IMR-90 (cell line): ENCODE measurements around the gene TFEB. TPM values are rescaled to one million over a fixed set of nuclear protein-coding genes. Genes with fewer than 3 reads are reported as not detected.
A peak's percentile ranks its signal among the peaks of the same experiment; 100 is the strongest.

Source experiments
- ATAC-seq: fragments of 200-7000 bp; cut with Tn5 transposase; 2 replicates; pipeline ENCODE4 v1.9.1; 2020; ENCODE audit warnings: low read depth, mild to moderate bottlenecking, moderate library complexity
- BruUV-seq: library from RNA; stranded (reverse); fragments of 400-500 nt; replicated peaks from 2 replicates; lab custom pipeline; 2021; lab: Mats Ljungman, UMichigan
- CTCF ChIA-PET: fragments of 300-600 bp; formaldehyde crosslinking; extraction: SDS; loops from one replicate; lab custom pipeline; 2021; ENCODE audit warnings: antibody characterized with exemption; lab: Yijun Ruan, JAX
- POLR2A ChIA-PET: fragments of 300-600 bp; sonication (Branson Sonifier 250); formaldehyde crosslinking; loops from one replicate; lab custom pipeline; 2022; ENCODE audit warnings: antibody characterized with exemption; ENCODE audit not compliant: unreplicated experiment; lab: Charles Lee
- DNase-seq: peaks from one replicate; pipeline ENCODE4 v3.0.0; 2013
- H2AFZ ChIP-seq: replicated peaks from 2 replicates; pipeline ENCODE3; 2013; ENCODE audit warnings: low read length, mild to moderate bottlenecking; ENCODE audit not compliant: poor library complexity
- H2AK5ac ChIP-seq: 2 replicates; pipeline ENCODE4 v1.6.1; 2013; ENCODE audit warnings: low read depth, low read length, inconsistent platforms
- H2AK9ac ChIP-seq: replicated peaks from 2 replicates; pipeline ENCODE3; 2013; ENCODE audit warnings: mild to moderate bottlenecking, low read depth, low read length, moderate library complexity; ENCODE audit not compliant: poor library complexity
- H2BK120ac ChIP-seq: 2 replicates; pipeline ENCODE4 v1.6.1; 2013; ENCODE audit warnings: low read depth, low read length, inconsistent platforms
- H2BK15ac ChIP-seq: 3 replicates; pipeline ENCODE4 v1.6.1; 2013; ENCODE audit warnings: low read depth, low read length, inconsistent platforms
- H2BK20ac ChIP-seq: 2 replicates; pipeline ENCODE4 v1.6.1; 2013; ENCODE audit warnings: low read depth, mild to moderate bottlenecking, inconsistent platforms, low read length, moderate library complexity
- H2BK5ac ChIP-seq: 2 replicates; pipeline ENCODE4 v1.6.1; 2013; ENCODE audit warnings: mild to moderate bottlenecking, low read depth, low read length, inconsistent platforms; ENCODE audit not compliant: poor library complexity, severe bottlenecking
- H3K14ac ChIP-seq: replicated peaks from 2 replicates; pipeline ENCODE4 v1.6.1; 2013; ENCODE audit warnings: low read depth, low read length, inconsistent platforms
- H3K18ac ChIP-seq: 2 replicates; pipeline ENCODE4 v1.6.1; 2013; ENCODE audit warnings: low read depth, low read length, control low read depth
- H3K23ac ChIP-seq: 2 replicates; pipeline ENCODE4 v1.6.1; 2013; ENCODE audit warnings: low read depth, low read length, inconsistent platforms
- H3K27ac ChIP-seq: 2 replicates; pipeline ENCODE4 v1.5.1; 2013; ENCODE audit warnings: mild to moderate bottlenecking, control low read depth, low read length; ENCODE audit not compliant: insufficient read depth
- H3K27me3 ChIP-seq: 2 replicates; pipeline ENCODE4 v1.6.1; 2013; ENCODE audit warnings: low read length; ENCODE audit not compliant: control insufficient read depth, insufficient read depth
- H3K36me3 ChIP-seq: 2 replicates; pipeline ENCODE4 v1.6.1; 2013; ENCODE audit warnings: low read length, mixed read lengths; ENCODE audit not compliant: control insufficient read depth, insufficient read depth
- H3K4ac ChIP-seq: 2 replicates; pipeline ENCODE4 v1.6.1; 2013; ENCODE audit warnings: low read depth, low read length, inconsistent platforms
- H3K4me1 ChIP-seq: 2 replicates; pipeline ENCODE4 v1.6.1; 2013; ENCODE audit warnings: low read length, mixed read lengths; ENCODE audit not compliant: control insufficient read depth, insufficient read depth
- H3K4me2 ChIP-seq: 2 replicates; pipeline ENCODE4 v1.6.1; 2013; ENCODE audit warnings: low read depth, mild to moderate bottlenecking, control low read depth, low read length, moderate library complexity
- H3K4me3 ChIP-seq: 2 replicates; pipeline ENCODE4 v1.5.1; 2013; ENCODE audit warnings: low read depth, mild to moderate bottlenecking, control low read depth, low read length, moderate library complexity; ENCODE audit not compliant: insufficient read depth
- H3K56ac ChIP-seq: 2 replicates; pipeline ENCODE4 v1.6.1; 2013; ENCODE audit warnings: low read length, inconsistent platforms; ENCODE audit not compliant: insufficient read depth; ENCODE audit errors: extremely low read depth
- H3K79me1 ChIP-seq, 2 experiments: 2 replicates each; pipeline ENCODE4 v1.6.1; 2013; ENCODE audit warnings: low read length in 2 of 2, inconsistent platforms in 1 of 2, low read depth in 1 of 2
- H3K9ac ChIP-seq: 2 replicates; pipeline ENCODE4 v1.6.1; 2013; ENCODE audit warnings: low read depth, low read length, control low read depth
- H3K9me1 ChIP-seq: 2 replicates; pipeline ENCODE4 v1.6.1; 2013; ENCODE audit warnings: low read length, inconsistent platforms; ENCODE audit not compliant: insufficient read depth
- H3K9me3 ChIP-seq: 2 replicates; pipeline ENCODE4 v1.6.1; 2013; ENCODE audit warnings: low read length; ENCODE audit not compliant: control insufficient read depth, insufficient read depth
- H4K20me1 ChIP-seq: 2 replicates; pipeline ENCODE4 v1.6.1; 2013; ENCODE audit warnings: low read length, inconsistent platforms; ENCODE audit not compliant: insufficient read depth
- H4K5ac ChIP-seq: 2 replicates; pipeline ENCODE4 v1.6.1; 2013; ENCODE audit warnings: mild to moderate bottlenecking, low read depth, low read length, control low read depth
- H4K8ac ChIP-seq, 2 experiments: 2 replicates each; pipeline ENCODE4 v1.6.1; 2013; ENCODE audit warnings: low read depth in 2 of 2, low read length in 2 of 2, control low read depth in 1 of 2, inconsistent platforms in 1 of 2
- H4K91ac ChIP-seq: 2 replicates; pipeline ENCODE4 v1.6.1; 2013; ENCODE audit warnings: low read depth, low read length, inconsistent platforms; ENCODE audit not compliant: insufficient read depth
- CEBPB ChIP-seq: IDR thresholded peaks from 2 replicates; pipeline ENCODE4 v1.6.1; 2012; ENCODE audit warnings: low read depth, low read length, improper control_type of control experiment
- MAFK ChIP-seq: IDR thresholded peaks from 2 replicates; pipeline ENCODE4 v1.6.1; 2012; ENCODE audit warnings: low read depth, low read length, improper control_type of control experiment
- MAZ ChIP-seq: IDR thresholded peaks from 2 replicates; pipeline ENCODE4 v1.6.1; 2012; ENCODE audit warnings: low read depth, mild to moderate bottlenecking, low read length, improper control_type of control experiment, moderate library complexity, borderline replicate concordance
- MXI1 ChIP-seq: IDR thresholded peaks from 2 replicates; pipeline ENCODE4 v1.6.1; 2012; ENCODE audit warnings: low read depth, mild to moderate bottlenecking, low read length, moderate library complexity, borderline replicate concordance
- RCOR1 ChIP-seq: IDR thresholded peaks from 2 replicates; pipeline ENCODE4 v1.6.1; 2012; ENCODE audit warnings: mild to moderate bottlenecking, low read length, improper control_type of control experiment; ENCODE audit not compliant: insufficient replicate concordance
- SMC3 ChIP-seq: fragments of 150-350 bp; IDR thresholded peaks from 2 replicates; pipeline ENCODE4 v1.6.1; 2016; ENCODE audit warnings: low read depth, mild to moderate bottlenecking, antibody characterized with exemption, low read length, moderate library complexity
- WGBS, 2 experiments: methylation state at CpG; one replicate each; pipeline versions ENCODE4 v1.1.5 to v1.1.7; 2013; ENCODE audit warnings: missing lambda C conversion rate in 2 of 2; ENCODE audit not compliant: insufficient read length in 1 of 2; ENCODE audit errors: extremely low coverage in 2 of 2; 5-methylcytosine and 5-hydroxymethylcytosine counted together
- dilution Hi-C: fragments of 300-500 bp; cut with HindIII; formaldehyde crosslinking; loops from one replicate; pipeline ENCODE4 v1.14.3; 2018; ENCODE audit warnings: low sequenced_read_pairs; ENCODE audit not compliant: unreplicated experiment
- in situ Hi-C: fragments of 300-500 bp; cut with MboI; formaldehyde crosslinking; loops from 3 replicates; pipeline ENCODE4 v1.14.3; 2019; ENCODE audit warnings: low sequenced_read_pairs, inconsistent platforms, mixed read lengths
- intact Hi-C: fragments of 100-400 bp; cut with micrococcal nuclease; formaldehyde crosslinking; loops from 2 replicates; pipeline ENCODE4 v1.10.0; 2022
- polyA plus RNA-seq, 3 experiments: library from polyadenylated mRNA; depleted of rRNA; stranded (reverse); fragments of >200 nt; gene quantifications; 2 replicates each; pipeline ENCODE4 v1.2.3, GENCODE V29; 2012; ENCODE audit warnings: low replicate concordance in 1 of 3
- total RNA-seq: library from RNA; depleted of rRNA; stranded (reverse); fragments of >200 nt; gene quantifications from 2 replicates; pipeline ENCODE4 v1.2.3, GENCODE V29; 2012
- TF ChIP-seq, protein P1 (sequence below): fragments of 150-350 bp; IDR thresholded peaks from 2 replicates; pipeline ENCODE4 v1.6.1; 2016; ENCODE audit warnings: low read depth, mild to moderate bottlenecking, low read length, moderate library complexity, borderline replicate concordance
- TF ChIP-seq, protein P2 (sequence below): conservative IDR thresholded peaks from 2 replicates; pipeline ENCODE4 v1.5.1; 2012; ENCODE audit warnings: mild to moderate bottlenecking, low read depth, low read length, improper control_type of control experiment

Gene TFEB
- total and polyA plus RNA-seq, 2 of the 4 experiments (the other 2 are of a cell fraction) = 4.5 to 4.9 TPM

- Histone ChIP-seq H2AK5ac (no peak overlapping the region), H3K23ac (no peak overlapping the region), H3K9me1 (no peaks in the 10 kb centered on the region), H3K4me2 (no peak overlapping the region), H2BK5ac (no peak overlapping the region), H4K20me1 (no peaks in the 10 kb centered on the region), H4K8ac (peak overlapping the region; percentile 24 to 57; a peak in 3 of 4 replicates), H3K18ac (no peak overlapping the region), H3K9ac (no peak overlapping the region), H3K27me3 (peaks cover 46% of the 10 kb centered on the region), H2AK9ac (no peak overlapping the region), H3K14ac (no peak overlapping the region), H2BK120ac (no peak overlapping the region; the same call in 1 of the 2 replicates), H4K91ac (no peak overlapping the region), H3K4ac (no peak overlapping the region), H3K4me1 (peaks cover 7% of the 10 kb centered on the region; the same call in 1 of the 2 replicates), H3K79me1 (no peaks in the 10 kb centered on the region), H3K27ac (no peak overlapping the region), H3K56ac (no peak overlapping the region), H3K36me3 (no peaks in the 10 kb centered on the region), H2BK15ac (no peak overlapping the region), H3K4me3 (no peak overlapping the region), H4K5ac (no peak overlapping the region), H2BK20ac (no peak overlapping the region), H2AFZ (no peak overlapping the region), H3K9me3 (no peaks in the 10 kb centered on the region)
- ATAC-seq (no peak), DNase-seq (no peak)
- in situ Hi-C loops = no loop called here
- WGBS, 2 experiments = no CpG with 5 or more reads among the region's 8 CpGs
- intact Hi-C loops = no loop called here
- BruUV-seq = no TSS peak
- dilution Hi-C loops = no loop called here
- CTCF ChIA-PET = no interaction called here
- POLR2A ChIA-PET = no interaction called here
- no peak for TF ChIP-seq MAFK
- no peak for TF ChIP-seq CEBPB
- no peak for TF ChIP-seq MXI1
- TF ChIP-seq SMC3 = no peak
- TF ChIP-seq, protein P1, sequence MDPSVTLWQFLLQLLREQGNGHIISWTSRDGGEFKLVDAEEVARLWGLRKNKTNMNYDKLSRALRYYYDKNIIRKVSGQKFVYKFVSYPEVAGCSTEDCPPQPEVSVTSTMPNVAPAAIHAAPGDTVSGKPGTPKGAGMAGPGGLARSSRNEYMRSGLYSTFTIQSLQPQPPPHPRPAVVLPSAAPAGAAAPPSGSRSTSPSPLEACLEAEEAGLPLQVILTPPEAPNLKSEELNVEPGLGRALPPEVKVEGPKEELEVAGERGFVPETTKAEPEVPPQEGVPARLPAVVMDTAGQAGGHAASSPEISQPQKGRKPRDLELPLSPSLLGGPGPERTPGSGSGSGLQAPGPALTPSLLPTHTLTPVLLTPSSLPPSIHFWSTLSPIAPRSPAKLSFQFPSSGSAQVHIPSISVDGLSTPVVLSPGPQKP = no peak
- TF ChIP-seq, protein P2, sequence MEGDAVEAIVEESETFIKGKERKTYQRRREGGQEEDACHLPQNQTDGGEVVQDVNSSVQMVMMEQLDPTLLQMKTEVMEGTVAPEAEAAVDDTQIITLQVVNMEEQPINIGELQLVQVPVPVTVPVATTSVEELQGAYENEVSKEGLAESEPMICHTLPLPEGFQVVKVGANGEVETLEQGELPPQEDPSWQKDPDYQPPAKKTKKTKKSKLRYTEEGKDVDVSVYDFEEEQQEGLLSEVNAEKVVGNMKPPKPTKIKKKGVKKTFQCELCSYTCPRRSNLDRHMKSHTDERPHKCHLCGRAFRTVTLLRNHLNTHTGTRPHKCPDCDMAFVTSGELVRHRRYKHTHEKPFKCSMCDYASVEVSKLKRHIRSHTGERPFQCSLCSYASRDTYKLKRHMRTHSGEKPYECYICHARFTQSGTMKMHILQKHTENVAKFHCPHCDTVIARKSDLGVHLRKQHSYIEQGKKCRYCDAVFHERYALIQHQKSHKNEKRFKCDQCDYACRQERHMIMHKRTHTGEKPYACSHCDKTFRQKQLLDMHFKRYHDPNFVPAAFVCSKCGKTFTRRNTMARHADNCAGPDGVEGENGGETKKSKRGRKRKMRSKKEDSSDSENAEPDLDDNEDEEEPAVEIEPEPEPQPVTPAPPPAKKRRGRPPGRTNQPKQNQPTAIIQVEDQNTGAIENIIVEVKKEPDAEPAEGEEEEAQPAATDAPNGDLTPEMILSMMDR = no peak
- no peak for TF ChIP-seq MAZ
- no peak for TF ChIP-seq RCOR1
Observed at GRCh38 chr6:41655176-41655575, 80.2 kb downstream of the TFEB start.
